ENCODE data around the gene NRAP. TPM values are rescaled to one million over a fixed set of nuclear protein-coding genes. Genes with fewer than 3 reads are reported as not detected.

Gene NRAP
- total RNA-seq, 2 donors from 2014 or later, result 229 to 610 TPM

GRCh38 chr10:113603057-113603777 is 60.6 kb downstream of the NRAP start:
- no peak for DNase-seq (ENCODE audit: low spot score)
- Histone ChIP-seq H3K27me3 (no peaks in the 10 kb centered on the region), H3K4me3 (no peak overlapping the region), H3K36me3 (peaks cover 71% of the 10 kb centered on the region), H3K27ac (no peak overlapping the region), H3K4me1 (no peaks in the 10 kb centered on the region), H3K9me3 (no peaks in the 10 kb centered on the region)
- TF ChIP-seq, protein P1, sequence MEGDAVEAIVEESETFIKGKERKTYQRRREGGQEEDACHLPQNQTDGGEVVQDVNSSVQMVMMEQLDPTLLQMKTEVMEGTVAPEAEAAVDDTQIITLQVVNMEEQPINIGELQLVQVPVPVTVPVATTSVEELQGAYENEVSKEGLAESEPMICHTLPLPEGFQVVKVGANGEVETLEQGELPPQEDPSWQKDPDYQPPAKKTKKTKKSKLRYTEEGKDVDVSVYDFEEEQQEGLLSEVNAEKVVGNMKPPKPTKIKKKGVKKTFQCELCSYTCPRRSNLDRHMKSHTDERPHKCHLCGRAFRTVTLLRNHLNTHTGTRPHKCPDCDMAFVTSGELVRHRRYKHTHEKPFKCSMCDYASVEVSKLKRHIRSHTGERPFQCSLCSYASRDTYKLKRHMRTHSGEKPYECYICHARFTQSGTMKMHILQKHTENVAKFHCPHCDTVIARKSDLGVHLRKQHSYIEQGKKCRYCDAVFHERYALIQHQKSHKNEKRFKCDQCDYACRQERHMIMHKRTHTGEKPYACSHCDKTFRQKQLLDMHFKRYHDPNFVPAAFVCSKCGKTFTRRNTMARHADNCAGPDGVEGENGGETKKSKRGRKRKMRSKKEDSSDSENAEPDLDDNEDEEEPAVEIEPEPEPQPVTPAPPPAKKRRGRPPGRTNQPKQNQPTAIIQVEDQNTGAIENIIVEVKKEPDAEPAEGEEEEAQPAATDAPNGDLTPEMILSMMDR (IDR thresholded peaks at IDR 0.05), result no peak

DNA sequence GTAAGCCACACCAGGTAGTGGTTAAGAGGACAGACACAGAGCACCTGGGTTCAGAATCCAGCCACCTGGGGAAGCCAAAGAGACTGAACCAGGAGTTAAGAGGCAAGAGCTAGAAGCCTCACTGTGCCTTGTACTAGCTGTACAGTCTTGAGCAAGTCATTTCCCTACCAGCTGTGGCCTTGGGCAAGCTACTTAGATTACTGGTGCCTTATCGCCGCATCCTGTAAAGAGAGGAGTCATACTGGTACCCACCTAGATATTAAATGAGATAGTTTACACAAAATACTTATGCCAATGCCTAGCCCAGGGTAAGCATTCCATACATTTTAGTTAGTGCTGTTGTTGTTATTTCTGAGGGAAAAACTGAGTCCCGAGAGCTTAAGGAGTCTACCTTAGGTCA is 63.3 kb downstream of the NRAP start:
- Histone ChIP-seq H3K27me3 (no peaks in the 10 kb centered on the region), H3K9me3 (no peaks in the 10 kb centered on the region), H3K36me3 (peaks cover 84% of the 10 kb centered on the region), H3K4me3 (no peak overlapping the region), H3K4me1 (no peaks in the 10 kb centered on the region), H3K27ac (no peak overlapping the region)
- DNase-seq (ENCODE audit: low spot score), result no peak
- TF ChIP-seq, protein P1 (IDR thresholded peaks at IDR 0.05), result no peak

- Histone ChIP-seq H3K27ac (no peak overlapping the region), H3K36me3 (peaks cover 92% of the 10 kb centered on the region), H3K9me3 (no peaks in the 10 kb centered on the region), H3K4me1 (no peaks in the 10 kb centered on the region), H3K27me3 (no peaks in the 10 kb centered on the region), H3K4me3 (no peak overlapping the region)
- TF ChIP-seq, protein P1 (IDR thresholded peaks at IDR 0.05), result no peak
- no peak for DNase-seq (ENCODE audit: low spot score)
These were observed 69.2 kb downstream of the NRAP start for GRCh38 chr10:113594652-113595051.

GRCh38 chr10:113592380-113592779 is 71.5 kb downstream of the NRAP start:
- DNase-seq (ENCODE audit: low spot score), result no peak
- Histone ChIP-seq H3K27me3 (no peaks in the 10 kb centered on the region), H3K4me3 (no peak overlapping the region), H3K4me1 (no peaks in the 10 kb centered on the region), H3K9me3 (no peaks in the 10 kb centered on the region), H3K27ac (no peak overlapping the region), H3K36me3 (peaks cover 99% of the 10 kb centered on the region)
- TF ChIP-seq, protein P1 (IDR thresholded peaks at IDR 0.05), result no peak

DNA sequence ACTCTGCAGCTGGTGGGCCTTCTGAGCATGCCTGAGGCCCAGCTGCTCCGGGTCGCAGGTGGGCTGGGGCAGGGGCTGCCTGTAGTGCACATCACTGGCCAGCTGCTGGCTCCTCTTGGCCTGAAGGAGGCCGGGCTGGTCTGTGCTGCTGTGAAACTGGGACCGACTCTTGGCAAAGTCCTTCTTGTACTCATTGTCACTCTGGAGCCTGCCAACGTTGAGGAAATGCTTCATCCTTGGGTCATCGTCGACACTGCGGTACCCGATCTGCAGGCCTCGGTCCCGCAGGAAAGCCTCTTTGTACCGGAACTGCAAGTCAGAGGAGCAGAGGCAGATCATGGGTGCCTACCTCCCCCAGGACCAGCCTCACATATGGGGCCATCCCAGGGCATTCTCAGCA is 73.3 kb downstream of the NRAP start:
- Histone ChIP-seq H3K27ac (no peak overlapping the region), H3K9me3 (no peaks in the 10 kb centered on the region), H3K4me1 (no peaks in the 10 kb centered on the region), H3K27me3 (no peaks in the 10 kb centered on the region), H3K36me3 (peaks cover 83% of the 10 kb centered on the region), H3K4me3 (no peak overlapping the region)
- TF ChIP-seq, protein P1 (IDR thresholded peaks at IDR 0.05), result no peak
- DNase-seq (ENCODE audit: low spot score), result no peak

Data from right atrium auricular region (tissue), 2 donors.